Posterior vena cava (tissue), 2 donors: ENCODE results near the gene TMEM17. TPM values are rescaled to one million over a fixed set of nuclear protein-coding genes. Genes with fewer than 3 reads are reported as not detected.

Source experiments
- DNase-seq: peaks from one replicate; pipeline ENCODE4 v3.0.0-alpha.2; 2020; ENCODE audit warnings: low spot score
- intact Hi-C, 2 donors: fragments of 100-400 bp; cut with DNase I; formaldehyde crosslinking; loops; one replicate each; pipeline versions ENCODE4 v1.14.1 to v1.14.2; 2022 to 2023
- total RNA-seq, 2 donors: library from RNA; stranded (reverse); fragmentation: NEBNext Ultra II Directional; extraction: Animal tissue kit (Norgen Biotek cat#: 25700); gene quantifications; one replicate each; pipeline ENCODE4 v1.2.1, GENCODE V29; 2021
- donor health status: DM: yes; HTN: yes; CAD: no.
- donor health status: DM: yes; HTN: yes; CAD: no.

TMEM17 gene
- total RNA-seq, 2 donors from 2014 or later = 1.5 to 3.1 TPM

DNA sequence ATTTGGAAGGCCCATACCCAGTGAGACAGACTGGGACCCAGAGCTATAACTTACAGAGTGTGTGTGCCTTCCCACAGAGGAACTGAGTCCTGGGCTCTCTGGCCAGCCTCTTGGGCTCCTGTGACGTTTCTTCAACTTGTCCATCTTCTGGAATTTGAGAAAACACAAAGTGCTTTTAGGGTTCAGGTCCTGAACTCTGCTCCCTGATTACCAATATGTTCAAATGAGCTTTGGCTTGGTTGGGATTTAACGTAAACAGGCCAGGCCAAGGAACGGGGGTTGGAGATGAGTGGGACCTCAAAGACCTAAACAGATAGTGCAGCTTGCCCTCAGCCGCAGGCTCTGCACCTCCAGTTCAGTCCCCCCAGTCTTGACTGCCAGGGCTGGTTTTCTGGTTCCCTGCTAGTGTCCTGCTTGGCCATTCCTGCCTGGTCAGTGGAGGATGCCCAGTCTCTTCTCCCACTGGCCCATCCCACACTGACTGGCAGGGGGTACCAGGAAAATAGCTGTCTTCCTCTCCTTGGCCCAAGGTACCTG is 44.9 kb downstream of the TMEM17 start:
- intact Hi-C loops = no loop called here
- no peak for DNase-seq

DNA sequence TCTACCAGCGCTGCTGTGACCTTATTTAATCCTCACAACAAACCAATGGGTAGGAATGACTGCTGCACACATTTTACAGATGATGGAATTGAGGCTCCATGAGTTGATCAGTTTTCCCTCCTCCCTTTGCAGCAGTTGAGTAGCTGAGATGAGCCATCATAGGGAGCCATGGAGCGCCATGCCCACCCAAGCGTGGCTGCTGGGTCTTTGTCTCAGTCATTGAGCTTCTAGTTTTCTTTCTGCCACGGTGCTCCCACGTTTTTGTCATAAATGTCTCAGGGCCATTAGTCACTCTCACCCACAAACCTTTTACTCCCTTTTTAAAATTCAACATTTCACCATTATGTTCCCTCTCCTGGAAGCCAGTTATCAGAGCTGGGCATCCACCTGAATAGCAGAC is 45.8 kb downstream of the TMEM17 start:
- intact Hi-C loops = no loop called here
- no peak for DNase-seq

DNA sequence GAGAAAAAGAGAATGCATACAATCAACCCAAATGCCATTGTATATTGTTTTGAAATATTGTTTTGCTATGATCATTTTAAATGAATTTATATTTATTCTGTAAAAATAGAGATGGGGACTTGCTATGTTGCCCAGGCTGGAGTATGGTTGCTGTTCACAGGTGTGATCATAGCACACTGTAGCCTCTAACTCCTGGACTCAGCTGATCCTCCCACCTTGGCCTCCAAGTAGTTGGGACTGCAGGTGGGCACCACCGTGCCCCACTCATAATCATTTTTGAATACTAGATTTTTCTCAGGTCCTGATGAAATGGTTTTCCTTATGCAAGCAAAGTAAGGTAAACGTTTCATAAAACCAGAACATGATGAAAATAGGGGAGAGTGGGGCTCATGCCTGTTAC is 46.3 kb downstream of the TMEM17 start:
- intact Hi-C loops = loop anchor here (5.0 to 10.0 kb wide), 2 partner anchors 248 to 1095 kb away; partner anchors contain the start of gene EHBP1 (in 2 of the 2)

GRCh38 chr2:62459106-62459505 is 46.9 kb downstream of the TMEM17 start:
- intact Hi-C loops = loop anchor here (5.0 to 10.0 kb wide), 2 partner anchors 248 to 1096 kb away; partner anchors contain the start of gene EHBP1 (in 2 of the 2)
- DNase-seq = no peak

More for the DNA sequence above, 46.3 kb downstream of the TMEM17 start:
- no peak for DNase-seq

DNA sequence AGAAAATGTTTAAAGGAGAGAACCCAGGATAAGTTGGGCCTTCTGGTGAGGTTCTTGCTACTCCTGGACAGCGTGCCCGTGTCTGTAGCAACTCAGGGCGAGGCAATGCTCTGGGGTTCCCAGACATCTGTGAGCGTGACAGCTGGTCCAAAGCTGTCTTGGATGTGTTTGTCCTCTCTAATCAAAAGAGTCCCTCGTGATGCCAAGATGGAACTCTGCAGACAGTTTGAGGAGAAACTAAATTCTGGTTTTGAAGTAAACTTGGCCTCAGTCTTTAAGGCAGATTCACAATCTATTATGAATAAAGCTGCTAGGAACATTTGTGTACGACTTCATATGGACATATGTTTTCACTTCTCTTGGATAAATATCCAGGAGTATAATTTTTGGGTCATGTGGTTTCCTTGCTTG is 47.3 kb downstream of the TMEM17 start:
- intact Hi-C loops = loop anchor here (5.0 to 10.0 kb wide), 2 partner anchors 249 to 1096 kb away; partner anchors contain the start of gene EHBP1 (in 2 of the 2)
- no peak for DNase-seq

DNA sequence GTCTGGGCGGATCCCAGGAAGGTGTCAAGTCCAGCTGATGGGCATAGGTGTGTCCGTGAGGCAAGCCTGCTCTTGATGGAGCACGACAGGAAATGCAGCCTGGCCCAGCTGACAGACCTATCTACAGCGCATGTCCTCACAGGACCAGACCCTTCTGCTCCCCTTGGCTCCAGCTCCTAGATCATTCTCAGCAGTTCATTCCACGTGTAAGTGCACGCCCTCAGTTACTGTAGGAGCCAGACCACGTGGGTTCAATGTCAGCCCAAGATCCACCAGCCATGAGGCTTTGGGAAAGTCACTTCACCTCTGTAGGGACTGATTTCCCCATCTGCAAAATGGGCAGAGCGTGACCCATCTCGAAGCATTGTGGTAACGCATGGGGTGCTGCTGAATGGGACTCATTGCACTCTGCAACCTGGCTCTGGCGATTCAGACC is 47.8 kb downstream of the TMEM17 start:
- no peak for DNase-seq
- intact Hi-C loops = loop anchor here (5.0 to 10.0 kb wide), 2 partner anchors 249 to 1097 kb away; partner anchors contain the start of gene EHBP1 (in 2 of the 2)

DNA sequence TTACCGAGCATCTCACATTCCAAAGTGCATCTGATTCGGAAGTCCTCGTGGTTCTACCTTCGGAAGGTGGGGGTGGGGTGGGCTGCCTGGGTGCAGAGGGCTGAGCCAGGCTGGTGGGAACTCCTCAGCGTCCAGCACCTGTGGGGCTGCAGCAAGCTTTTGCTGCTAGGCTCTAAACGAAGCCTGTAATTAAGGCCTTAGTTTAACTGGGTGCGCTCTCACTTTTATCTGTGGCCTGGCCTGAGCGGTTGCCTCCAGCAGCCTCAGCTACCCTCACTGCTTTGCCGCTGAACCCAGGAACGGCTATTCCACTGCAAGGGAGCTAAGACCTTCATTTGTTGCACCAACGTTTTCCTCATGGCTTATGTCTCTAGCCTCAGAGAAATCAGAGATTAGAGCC is 48.4 kb downstream of the TMEM17 start:
- intact Hi-C loops = loop anchor here (1.0 to 10.0 kb wide), 3 partner anchors 250 to 1097 kb away; partner anchors contain the start of gene EHBP1 (in 2 of the 2)

GRCh38 chr2:62456721-62457539 is 49.1 kb downstream of the TMEM17 start:
- peak; percentile 89 for DNase-seq
- intact Hi-C loops = loop anchor here (1.0 to 10.0 kb wide), 3 partner anchors 250 to 1098 kb away; partner anchors contain the start of gene EHBP1 (in 2 of the 2)

More for the DNA sequence above, 48.4 kb downstream of the TMEM17 start:
- no peak for DNase-seq

DNA sequence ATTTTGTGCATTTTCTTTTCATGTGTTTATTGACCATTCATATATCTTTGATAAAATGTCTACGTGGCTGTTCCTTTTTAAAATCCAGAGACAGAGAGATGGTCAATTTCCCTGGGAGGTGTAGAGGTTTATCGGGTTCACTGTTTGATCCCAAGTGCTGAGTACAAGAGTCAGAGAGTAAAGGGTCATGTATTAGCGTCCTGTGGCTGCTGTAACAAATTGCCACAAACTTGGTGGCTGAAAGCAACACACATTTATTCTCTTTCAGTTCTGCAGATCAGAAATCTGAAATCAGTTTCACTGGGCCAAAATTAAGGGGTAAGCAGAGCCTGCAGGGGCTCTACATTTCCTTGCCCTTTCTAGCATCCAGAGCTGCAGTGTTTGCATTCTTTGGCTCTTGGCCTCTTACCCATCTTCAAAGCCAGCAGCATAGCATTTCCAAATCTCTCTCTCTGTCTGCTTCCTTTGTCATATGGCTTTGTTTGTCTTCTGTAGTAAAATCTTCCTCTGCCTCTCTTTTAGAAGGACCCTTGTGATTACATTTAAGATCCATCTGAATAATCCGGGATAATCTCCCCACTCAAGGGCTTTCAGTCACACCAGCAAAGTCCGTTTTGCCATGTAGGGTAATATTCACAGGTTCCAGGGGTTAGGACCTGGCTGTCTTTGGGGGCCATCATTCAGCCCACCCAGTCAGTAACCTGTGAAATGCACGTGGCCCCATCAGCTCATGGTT is 49.9 kb downstream of the TMEM17 start:
- DNase-seq = no peak
- intact Hi-C loops = loop anchor here (5.0 to 10.0 kb wide), 2 partner anchors 251 to 1099 kb away; partner anchors contain the start of gene EHBP1 (in 2 of the 2)

DNA sequence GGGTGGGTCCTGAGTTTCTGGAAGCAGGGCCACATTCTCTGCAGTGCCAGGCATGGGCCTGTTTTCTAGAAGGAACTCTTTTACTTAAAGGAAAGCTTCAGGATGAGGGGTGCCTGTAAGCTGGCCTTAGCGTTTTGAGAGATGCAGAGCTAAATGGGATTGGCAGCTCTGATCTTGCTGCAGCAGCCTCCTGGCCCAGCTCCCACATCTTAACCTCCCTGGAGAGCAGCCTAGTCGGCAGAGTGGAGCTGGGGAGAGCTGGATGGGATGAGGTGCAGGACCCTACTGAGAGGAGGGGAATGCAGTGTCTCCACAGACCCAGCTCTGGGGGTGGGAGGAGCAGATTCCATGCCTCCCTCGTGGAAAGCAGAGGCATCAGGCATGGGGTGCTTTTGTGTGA is 52.0 kb downstream of the TMEM17 start:
- no peak for DNase-seq
- intact Hi-C loops = loop anchor here in 1 of 2 donors (10.0 kb wide), 1 partner anchor 1101 kb away; no protein-coding TSS in a partner anchor

GRCh38 chr2:62452701-62453454 is 53.1 kb downstream of the TMEM17 start:
- intact Hi-C loops = loop anchor here in 1 of 2 donors (10.0 kb wide), 1 partner anchor 1102 kb away; no protein-coding TSS in a partner anchor
- DNase-seq = no peak

DNA sequence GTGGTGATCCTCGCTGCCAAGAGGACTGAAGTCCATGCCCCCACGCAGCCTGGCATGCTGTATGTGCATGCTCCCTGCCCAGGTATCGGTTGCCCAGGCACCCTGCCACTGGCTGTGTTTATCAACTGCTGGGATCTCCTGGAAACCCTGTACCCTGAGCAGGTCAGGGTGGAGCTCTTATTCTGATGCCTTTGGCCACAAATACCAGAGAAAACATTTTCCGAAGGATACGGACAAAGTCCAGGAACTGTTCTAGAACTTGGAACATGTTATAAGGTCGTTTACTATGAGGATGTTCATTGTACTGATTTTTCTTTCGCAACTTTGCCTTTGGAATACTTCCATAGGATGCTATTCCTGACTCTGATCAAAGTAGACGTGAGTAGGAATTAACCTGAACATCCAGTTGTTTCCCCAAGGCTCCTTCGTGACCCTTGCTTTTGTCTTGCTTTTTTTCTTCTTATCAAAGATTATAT is 55.2 kb downstream of the TMEM17 start:
- intact Hi-C loops = loop anchor here in 1 of 2 donors (10.0 kb wide), 1 partner anchor 1104 kb away; no protein-coding TSS in a partner anchor
- DNase-seq = no peak

Other genes with a start within 250 kb of the TMEM17 start
- 10 to 100 TPM; 64.6 to 67.6 TPM for gene EHBP1, start 199.5 kb upstream of the TMEM17 start, total RNA-seq